NCI-H82 (cell line): ENCODE results near the gene STK32A.
"Not testable (repeated sequence)": the region's sequence is repeated elsewhere in the genome, so short reads cannot be mapped to it uniquely, and the experiment has no call there.

Source experiments
- DNase-seq: peaks from one replicate; lab custom pipeline; 2025; lab: John Stamatoyannopoulos, UW

The STK32A gene

DNA sequence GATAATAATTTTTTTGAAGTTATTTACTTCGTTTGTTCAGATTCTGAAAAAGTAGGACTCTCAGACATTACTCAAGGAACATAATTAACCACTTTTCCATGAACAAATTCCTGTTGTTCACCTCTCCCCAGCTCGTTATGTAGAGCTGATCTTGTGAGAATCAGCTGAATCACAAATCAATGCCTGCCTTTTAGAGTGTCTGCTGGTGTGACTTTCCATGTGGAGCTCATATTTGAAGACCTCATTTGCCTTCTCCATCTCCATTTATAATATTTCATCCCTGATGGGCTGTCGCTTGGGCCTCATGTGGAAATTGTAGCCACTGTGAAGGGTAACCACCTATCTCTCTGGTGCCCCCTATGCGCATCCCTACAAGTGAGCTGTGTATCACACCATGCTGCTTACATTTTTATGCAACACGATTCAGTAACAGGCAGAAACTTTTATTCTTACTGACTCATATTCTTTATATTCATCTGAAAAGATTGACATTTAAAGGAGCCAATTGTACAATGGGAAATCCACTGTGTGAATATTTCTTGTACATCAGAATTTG lies 111.3 kb downstream of the STK32A start:
- peak; percentile 19 for DNase-seq

DNA sequence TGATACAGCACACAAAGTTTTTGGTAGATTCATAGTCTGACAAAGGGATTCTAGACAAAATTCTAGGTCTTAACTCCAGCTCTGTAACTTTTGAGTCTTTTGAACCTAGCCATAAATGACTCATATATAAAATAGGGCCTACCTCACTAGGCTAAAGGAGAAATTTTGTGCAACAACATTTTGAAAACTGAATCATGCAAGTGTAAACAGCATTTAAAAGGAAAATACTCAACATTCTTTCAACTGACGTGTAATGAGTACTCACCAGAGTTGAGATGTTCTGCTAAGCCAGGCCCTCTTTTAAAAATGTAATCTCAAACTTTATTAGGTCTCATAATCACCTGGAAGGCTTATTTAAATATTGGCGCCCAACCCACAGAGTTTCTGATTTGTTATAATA lies 113.2 kb downstream of the STK32A start:
- DNase-seq: no peak

DNA sequence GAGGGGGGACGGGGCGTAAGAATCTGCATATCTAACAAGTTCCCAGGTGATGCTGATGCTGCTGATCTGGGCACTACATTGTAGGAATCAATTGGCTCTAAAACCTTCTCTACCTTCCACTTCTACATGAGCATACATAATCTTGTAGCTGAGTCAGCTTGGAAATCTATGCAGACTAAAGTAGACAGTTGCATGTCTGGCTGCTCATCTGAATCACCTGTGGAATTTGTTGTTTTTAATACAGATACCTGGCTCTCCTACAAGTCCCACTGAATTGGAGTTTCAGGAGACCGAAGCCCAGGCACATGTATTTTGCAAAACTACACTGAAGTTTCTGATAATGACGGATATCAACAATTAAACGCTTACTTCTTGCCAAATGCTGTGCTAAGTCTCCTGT lies 113.6 kb downstream of the STK32A start:
- DNase-seq: no peak

DNA sequence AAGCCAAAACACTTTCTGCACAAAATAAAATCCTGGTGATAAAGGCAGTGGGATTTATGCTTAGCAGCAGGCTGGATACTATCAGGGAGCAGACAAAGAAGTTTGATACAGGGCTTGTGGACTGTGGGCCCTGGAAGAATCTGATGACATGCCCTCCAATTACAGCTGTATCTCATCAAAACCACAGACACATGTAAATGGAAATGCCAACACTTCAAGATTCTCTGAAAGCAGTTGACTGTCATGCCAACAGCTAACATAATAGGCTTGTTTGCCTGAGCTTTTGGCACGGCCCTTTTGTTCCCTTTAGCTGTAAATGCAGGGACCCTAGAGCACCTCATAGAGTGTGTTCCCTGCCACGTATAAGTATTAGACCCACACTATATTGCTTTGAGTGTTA lies 114.4 kb downstream of the STK32A start:
- no peak for DNase-seq

DNA sequence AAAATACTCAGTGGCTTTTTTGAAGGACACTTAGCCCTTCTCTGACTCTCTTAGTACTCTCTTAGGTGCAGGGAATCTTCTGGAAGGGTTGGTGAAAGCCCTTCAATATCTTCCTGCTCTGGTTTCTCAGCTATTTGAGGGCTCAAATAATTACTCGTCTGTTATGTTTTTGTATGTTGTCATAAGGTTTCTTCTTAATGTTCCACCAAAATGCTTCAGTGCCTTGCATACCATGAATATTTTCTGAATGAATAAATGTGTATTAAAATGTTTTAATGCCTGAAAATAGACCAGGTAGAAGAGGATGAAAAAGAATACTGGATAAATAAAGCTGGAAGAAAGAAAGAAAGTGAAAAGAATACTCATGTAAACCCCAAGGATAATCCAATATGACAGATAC lies 124.3 kb downstream of the STK32A start:
- no peak for DNase-seq

DNA sequence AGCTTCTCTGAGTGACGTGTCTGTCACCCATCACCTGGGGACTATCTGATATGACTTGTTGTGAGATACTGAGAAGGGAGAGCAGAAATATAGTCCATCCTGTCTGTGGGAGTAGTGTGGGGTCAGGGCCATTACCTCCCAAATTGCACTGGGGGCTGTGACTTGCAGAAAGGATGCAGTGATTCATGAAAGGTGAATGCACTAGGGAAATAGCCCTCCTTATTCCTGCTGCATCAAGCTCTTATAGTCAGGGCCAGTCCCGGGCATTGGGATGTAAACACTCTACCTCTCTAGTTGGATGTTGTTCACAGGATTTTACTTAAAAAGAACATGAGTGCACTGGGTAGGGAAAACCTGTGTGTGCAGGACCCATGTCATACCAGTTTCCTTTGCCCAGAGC lies 124.8 kb downstream of the STK32A start:
- DNase-seq: no peak

DNA sequence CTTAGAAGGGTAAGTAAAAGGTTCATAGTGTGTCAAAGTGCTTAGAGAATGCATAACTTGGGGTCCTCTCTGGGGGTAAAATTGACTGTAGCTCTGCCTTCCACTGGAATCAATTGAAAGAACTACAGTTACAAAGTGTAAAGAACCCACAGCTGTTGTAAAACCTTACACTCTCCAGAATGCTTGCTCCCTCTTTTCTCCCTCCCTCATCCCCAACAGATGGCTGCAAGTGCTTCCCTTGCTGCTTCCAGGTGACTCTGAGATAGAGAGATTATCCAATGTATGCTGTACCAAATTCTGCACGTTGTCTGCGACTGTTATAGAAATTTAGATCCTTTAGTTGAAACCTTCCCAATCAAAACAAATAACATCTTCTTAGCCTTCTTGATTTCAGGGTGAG lies 126.0 kb downstream of the STK32A start:
- DNase-seq: peak; percentile 81

DNA sequence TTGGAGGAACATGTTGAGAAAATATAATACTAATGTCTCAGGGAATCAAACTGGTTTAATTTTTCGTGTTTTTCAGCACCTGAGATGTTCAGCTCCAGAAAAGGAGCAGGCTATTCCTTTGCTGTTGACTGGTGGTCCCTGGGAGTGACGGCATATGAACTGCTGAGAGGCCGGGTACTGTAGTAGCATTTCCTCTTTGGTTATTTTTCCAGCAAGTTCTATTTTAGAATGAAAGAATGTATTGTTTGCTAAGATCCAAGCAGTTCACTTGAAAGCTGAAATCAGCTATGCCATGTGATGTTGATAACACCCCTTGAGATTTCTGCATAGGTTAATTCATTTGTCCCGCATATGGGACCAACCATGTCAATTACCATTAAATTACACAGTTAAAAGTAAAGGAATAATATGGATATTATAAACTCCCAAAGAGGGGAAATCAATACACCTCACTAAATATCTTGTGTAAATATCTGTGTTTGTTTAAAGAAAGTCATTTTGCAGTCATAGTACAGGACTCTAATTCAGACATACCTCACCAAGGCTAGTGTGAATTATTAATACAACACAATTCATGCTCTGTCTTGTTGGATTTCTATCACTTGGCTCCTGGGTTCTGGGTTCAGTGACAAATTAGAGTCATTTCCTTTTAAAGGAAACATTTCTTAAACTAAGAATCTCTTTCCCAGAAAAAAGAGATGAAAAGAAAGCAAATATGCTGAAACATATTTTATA lies 126.8 kb downstream of the STK32A start:
- no peak for DNase-seq

DNA sequence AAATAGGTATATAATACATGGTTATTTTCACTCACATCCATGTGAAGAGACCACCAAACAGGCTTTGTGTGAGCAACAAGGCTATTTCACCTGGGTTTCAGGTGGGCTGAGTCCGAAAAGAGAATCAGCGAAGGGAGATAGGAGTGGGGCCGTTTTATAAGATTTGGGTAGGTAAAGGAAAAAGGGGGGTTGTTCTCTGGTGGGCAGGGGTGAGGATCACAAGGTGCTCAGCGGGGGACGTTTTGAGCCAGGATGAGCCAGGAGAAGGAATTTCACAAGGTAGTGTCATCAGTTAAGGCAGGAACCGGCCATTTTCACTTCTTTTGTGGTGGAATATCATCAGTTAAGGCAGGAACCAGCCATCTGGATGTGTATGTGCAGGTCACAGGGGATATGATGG lies 132.6 kb downstream of the STK32A start:
- DNase-seq: not testable (repeated sequence)

DNA sequence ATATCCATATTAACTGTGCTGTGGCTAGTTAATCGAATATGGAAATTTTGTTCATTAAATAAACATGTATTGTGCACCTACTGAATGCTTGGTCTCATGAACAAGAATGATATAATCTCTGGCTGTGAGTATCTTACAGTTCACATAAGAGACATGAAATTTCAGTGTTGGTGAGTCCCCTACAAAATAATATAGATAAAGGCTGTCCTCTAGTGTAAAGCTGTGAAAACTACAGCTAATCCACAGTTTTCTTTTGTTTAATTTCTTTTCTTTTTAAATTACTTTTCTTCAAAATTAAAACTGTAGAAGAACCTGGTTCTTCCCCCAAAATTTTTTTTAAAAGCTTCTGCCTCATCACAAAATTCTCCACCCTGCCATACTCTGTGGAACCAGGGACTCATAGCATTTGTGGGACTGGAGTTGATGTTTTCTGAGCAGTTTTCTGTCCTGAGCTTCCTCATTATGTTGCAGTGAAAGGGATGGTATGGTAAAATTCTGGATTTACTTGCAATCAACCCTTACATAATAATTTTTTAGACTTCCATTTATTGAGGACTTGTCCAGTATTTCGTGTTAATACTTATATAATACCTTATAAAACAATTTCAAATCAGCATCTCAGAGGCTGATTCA lies 135.0 kb downstream of the STK32A start:
- DNase-seq: peak; percentile 26

DNA sequence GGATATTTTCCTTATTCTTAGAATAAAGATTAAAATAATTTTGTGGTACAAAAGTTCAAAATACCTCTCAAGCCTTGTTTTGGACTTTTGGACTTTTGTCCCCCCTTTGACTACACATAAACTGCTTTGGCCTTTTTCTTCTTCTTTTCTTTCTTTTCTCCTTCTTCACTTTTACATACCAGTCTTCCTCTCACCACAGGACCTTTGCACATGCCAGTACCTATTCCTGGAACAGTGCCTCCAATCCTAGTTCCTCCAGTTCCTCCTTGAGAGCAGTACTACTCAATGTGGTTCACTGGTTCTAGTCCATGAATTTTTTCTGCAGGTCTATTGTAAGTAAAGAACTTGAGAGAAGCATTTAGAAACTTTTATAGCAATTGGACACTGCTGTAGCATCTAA lies 136.5 kb downstream of the STK32A start:
- no peak for DNase-seq

DNA sequence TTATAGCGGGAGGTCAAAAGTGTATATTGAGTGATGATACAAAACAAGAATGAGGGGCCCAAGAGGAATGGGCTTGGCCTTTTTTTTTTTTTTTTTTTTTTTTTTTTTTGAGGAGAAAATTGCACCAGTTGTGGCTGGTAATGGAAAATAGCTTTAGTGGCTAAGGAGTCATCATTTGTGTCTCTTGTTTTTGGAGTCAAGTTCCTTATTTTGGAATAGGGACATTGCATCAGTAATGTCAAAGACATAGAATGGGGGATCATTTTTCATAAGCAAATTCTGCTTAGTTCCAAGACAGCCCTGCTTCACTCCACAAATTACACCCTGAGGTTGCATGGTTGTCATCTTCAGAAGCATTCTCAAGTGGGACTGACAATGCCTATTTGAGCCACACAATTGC lies 137.4 kb downstream of the STK32A start:
- no peak for DNase-seq

DNA sequence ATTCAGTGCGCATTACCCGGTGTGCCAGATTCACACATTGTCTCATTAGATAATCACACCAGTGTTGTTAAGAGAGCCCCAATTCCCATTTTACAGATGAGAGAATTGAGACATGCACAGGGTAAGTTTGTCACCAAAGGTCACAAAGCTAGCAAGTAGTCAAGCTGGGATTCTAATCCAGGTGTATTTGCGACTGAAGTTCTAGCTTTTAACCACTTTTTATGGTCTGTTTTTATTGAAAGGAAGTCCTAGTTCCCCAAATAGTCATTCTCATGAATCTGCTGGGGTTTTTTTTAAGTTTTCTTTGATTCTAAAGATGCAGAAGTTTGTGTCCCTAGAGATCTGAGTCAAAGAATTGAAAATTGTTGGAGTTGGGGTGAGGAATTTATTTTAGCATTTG lies 138.5 kb downstream of the STK32A start:
- no peak for DNase-seq

DNA sequence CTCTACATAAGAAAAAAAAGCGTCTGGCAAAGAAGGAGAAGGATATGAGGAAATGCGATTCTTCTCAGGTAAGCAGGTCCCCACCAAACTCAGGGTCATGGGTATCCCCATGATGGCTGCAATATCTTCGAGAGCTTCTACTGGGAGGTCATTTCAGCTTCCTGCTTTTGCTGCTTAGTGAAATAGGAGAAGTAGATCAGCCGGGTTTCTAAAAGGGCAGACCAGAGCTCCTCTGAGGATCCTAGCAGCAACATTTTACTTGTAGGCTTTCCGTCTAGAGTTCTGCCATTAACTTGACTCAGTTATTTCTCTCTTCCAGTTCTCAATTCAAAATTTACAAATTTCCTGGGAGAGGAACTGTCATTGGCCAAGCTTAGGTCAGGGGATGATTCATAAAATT lies 140.3 kb downstream of the STK32A start:
- DNase-seq: no peak

DNA sequence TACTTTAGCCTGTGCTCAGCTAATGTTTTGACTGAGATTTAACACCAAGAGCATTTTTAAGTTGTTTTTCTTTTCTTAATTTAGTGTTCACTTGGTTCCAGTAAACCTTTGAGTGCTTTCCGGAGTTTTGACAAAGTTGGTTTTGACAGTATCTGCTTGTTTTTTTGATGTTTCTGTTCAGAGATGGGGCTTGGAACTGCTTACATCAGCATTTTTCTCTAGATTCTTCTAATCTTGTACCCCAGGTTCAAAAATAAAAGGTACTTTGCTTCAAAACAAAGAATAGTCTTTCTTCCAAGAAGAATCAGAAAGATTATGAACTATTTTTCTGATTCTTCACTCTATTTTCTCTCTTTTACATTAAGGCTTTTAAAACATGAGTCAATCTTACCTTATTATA lies 142.9 kb downstream of the STK32A start:
- no peak for DNase-seq

DNA sequence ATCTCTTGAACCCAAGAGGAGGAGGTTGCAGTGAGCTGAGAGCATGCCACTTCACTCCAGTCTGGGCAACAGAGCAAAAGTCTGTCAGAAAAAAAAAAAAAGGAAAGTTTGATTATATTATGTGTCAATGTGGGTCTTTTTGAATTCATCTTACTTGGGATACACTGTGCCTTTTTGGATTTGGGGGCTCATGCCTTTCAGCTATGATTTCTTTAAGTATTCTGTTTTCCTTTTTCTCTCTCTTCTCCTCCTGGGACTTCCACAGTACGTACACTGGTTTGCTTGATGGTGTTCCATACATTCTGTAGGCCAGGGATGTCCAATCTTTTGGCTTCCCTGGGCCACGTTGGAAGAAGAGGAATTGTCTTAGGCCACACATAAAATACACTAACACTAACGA lies 146.7 kb downstream of the STK32A start:
- no peak for DNase-seq

DNA sequence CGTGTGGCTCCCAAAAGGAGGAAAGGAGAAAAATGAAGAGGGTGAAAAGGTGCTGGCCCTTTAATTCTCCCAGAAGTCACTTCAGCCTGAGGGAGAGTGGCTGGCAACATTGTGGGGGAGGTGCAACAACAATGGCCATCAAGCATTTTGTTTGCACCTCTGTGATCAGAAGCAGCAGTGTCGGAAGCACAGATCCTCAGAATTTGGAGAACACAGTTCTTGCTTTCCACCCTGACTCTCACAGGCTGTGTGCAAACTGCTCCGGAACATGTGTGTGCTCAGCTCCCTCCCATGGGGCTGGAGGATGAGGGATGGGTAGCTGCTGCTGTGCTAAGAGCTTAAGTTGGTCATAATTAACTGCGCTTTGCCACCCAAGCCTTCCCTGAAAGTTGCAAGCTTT lies 147.9 kb downstream of the STK32A start:
- peak; percentile 40 for DNase-seq

DNA sequence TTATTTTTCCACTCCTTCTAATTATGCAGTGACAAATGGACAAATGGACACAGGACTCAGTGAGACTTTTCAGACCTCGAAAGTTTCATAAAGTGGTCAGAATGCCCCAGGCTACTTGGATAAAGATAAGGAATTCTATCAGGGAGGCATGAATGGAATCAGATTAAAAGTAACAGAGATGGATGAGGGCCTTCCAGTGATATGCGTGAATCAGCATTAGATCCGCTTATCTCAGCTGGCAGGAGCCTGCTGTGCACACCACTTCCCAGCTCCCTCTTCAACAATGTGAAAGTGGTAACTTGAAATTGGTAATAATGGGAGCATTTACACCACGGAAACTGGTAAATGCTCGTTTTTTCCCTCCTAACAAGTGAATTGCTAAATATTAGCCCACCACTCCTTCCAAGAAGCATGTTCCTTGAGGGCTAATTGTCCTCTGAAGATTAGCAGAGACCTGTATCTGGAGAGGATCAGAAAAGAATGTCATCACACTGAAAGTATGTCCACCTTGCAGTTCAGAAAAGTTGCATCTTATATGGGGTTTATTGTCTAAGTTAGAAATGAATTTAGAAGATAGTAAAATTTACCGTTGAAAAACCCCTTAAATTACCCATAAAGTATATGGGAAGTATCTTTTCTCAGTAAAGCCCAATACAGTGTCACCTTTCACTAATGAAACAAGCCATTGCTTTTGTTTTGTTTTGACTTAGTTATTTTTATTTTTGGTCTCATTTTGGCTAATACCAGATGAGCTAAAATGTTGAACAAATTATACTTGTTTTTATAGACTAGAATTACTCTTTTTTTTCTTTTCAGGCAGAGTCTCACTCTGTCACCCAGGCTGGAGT lies 149.7 kb downstream of the STK32A start:
- peak; percentile 88 for DNase-seq

DNA sequence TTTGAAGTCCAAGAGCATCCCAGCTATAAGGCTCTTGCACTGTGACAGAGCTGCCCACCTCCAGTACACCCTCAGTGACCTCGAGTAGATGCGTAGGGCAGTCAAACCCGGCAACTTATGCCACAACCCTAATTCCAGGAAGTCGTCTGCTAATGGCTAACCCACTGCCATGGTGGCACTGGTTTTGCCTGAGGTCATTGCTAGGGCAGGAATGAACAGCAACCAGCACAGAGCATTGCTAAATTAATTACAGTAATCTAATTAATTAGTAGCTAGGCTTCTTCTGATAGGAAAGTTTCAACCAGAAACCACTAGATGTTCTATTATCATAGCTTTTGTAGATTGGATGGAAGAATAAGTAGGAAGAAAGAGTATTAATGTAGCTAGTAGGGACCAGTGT lies 152.3 kb downstream of the STK32A start:
- DNase-seq: peak; percentile 7

DNA sequence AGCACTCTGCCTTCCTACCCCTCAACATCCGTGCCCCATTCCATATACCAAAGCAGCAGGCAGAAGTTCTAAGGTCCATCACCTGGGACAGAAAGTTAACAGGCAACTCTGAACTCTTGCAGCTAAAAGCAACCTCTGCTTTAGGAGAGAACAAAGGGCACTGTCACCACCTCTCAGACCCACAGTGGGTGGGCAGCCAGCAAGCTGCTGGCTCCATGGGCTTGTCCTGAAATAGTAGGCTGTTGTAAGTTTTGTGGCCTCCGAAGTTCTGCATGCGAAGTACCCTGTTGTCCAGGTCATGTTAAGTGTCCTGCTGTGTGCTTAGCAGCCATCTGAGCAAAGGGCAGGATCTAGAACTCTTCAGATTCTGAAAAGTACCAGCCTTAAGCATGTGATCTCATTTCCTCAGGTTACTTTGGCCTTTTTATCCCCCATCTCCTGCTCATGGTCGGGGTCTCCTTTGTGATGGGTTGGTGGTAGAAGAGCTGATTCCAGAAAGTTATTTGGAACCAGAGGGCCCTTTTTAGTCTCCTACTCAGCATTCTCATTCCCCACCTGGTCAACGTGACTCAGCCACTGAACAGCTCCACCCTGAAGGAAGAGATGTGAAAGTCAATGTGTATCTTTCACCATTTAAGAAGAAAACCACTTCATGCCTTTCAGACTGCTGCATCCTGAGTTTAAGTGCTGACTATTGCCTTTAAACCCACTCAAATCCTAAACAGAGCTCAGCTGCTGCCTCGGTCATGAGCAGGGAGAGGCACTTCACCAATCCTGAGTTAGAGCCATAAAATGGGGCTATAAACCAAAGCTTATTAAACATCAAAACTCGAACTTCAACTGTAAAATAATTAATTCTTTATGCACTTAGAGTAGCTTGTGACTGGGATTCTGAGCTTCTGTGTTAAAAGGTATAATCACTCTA lies 153.6 kb downstream of the STK32A start:
- DNase-seq: no peak

DNA sequence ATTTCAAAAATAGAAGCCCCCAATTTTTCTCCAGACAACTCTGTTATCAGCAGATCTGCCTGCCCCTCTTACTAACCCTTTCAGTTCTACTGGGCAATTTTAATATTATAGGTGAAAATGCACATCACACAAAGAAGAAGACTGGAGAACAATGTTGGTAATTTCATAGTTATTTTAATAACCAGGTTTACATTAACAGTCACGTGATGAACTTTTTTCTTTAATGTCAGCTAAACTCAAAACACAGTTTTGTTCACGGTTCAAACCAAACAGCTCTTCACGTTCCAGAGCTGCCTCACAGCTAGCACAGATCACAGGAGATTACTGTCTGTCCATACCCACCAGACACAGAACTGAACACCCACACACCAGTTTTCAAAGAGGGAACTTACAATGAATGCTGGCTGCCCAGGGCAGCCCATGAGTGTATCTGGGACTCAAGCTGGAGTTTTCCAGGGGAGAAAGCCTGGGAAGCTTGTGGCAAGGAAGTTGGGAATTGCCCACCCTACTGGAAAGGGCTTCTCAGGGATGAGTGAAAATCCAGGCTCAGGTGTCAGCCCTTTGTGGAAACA lies 155.9 kb downstream of the STK32A start:
- DNase-seq: no peak
